HL-60/S4 treated with phorbol 12-myristate 13-acetate at 8.2 ng/mL for 4 days and 3 days (cell line): ENCODE measurements around the gene LSM2.
"Not testable (repeated sequence)": the region's sequence is repeated elsewhere in the genome, so short reads cannot be mapped to it uniquely, and the experiment has no call there.

Source experiments
- in situ Hi-C: fragments of 300-500 bp; cut with MboI; formaldehyde crosslinking; loops from 2 replicates; pipeline ENCODE4 v1.15.0; 2022; ENCODE audit warnings: low sequenced_read_pairs

The LSM2 gene

GRCh38 chr6:31806470-31807272 is at the start of gene LSM2:
TSS of gene LSM2 (minus strand) at chr6:31806966. CDS start at chr6:31806757, 209 bp downstream.
- in situ Hi-C loops = no loop called here

- in situ Hi-C loops = not testable (repeated sequence)
These were observed 45.4 kb upstream of the LSM2 start for GRCh38 chr6:31851980-31852718.

GRCh38 chr6:31851485-31851832 is 44.7 kb upstream of the LSM2 start:
- in situ Hi-C loops = no loop called here

DNA sequence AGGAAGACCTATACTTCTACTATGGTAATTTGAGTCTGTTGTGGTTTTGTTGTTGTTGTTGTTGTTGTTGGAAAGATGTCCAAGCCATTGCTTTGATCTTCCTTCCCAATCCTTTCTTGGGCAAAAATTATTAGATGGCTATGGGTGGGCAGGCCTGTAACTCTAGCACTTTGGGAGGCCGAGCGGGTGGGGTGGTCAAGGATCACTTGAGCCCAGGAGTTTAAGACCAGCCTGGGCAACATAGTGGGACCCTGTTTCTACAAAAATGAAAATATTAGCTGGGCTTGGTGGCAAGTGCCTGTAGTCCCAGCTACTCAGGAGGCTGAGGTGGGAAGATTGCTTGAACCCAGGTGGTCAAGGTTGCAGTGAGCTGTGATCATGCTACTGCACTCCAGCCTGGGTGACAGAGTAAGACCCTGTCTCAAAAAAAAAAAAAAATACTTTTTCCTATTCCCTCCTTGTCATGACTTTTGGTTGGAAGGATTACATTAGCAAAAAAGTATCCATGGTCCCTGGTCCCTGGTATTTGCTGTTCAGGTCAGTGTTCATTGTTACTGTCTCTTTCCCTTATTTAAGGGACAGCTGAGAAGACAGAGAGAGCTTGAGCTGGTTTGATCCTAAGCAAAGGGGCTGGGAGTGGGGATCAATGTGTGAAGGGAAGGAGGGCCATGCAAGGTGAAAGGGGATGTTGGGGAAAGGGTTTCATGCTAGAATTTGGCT is 44.2 kb upstream of the LSM2 start:
- in situ Hi-C loops = no loop called here

DNA sequence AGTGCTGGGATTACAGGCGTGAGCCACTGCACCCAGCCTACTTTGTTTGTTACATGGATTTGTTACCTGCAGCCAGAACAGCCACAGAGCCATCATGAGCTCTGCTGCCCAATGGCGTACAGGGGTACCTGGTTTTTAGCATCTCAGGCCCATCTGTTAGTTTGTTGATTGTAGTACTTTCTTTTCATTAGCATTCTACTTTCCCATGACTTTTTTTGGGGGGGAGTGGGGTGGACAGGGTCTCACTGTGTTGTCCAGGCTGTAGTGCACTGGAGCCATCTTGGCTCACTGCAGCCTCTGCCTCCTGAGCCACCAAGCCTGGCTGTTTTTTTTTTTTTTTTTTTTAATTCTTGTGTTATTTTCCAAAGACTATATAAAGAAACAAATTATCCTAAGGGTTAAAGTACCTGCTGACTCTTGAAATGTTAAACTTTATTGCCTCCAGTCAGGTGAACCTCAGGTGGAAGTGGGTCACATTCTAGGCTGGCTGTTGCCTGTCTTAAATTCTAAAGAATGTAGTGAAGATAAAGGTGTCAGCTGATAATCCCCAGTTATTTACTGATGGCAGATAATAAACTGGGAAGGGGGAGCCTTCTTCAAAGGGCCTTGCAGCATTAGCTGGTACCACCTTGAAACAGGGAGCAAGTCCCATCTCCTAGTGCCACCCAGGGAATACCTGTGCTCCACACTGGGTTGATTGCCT is 40.7 kb upstream of the LSM2 start:
- in situ Hi-C loops = no loop called here

DNA sequence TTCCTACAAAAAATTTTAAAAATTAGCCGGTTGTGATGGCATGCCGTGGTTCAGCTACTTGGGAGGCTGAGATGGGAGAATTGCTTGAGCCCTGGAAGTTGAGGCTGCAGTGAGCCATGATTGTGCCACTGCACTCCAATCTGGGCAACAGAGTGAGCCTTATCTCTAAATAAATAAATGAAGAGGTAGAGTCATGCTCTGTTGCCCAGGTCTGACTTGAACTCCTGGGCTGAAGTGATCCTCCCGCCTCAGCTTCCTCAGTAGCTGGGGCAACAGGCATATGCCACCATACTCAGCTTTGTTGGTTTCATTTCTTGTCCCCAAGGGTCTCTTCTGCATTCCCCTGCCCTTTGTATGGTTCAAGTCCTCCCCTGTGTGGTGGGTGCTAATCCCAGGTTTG is 37.7 kb upstream of the LSM2 start:
- in situ Hi-C loops = no loop called here

- in situ Hi-C loops = no loop called here
These were observed 35.3 kb upstream of the LSM2 start for GRCh38 chr6:31842053-31842452.

GRCh38 chr6:31839779-31840126 is 33.0 kb upstream of the LSM2 start:
- in situ Hi-C loops = not testable (repeated sequence)

DNA sequence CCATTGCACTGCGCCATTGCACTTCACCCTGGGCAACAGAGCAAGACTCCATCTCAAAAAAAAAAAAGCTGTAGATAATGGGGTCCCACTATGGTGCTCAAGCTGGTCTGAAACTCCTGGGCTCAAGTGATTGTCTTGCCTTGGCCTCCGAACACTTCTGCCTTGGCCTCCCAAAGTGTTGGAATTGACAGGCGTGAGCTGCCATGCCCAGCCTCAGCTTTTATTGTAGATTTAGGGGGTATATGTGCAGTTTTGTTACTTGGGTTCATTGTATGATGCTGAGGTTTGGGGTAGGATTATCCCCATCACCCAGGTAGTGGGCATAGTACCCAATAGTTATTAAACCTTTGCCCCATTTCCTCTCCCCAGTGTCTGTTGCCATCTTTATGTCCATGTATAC is 32.2 kb upstream of the LSM2 start:
- in situ Hi-C loops = no loop called here

GRCh38 chr6:31838114-31838553 is 31.4 kb upstream of the LSM2 start:
- in situ Hi-C loops = not testable (repeated sequence)

GRCh38 chr6:31837369-31838113 is 30.8 kb upstream of the LSM2 start:
- in situ Hi-C loops = no loop called here

- in situ Hi-C loops = no loop called here
These were observed 30.0 kb upstream of the LSM2 start for GRCh38 chr6:31836474-31837368.

GRCh38 chr6:31836047-31836473 is 29.3 kb upstream of the LSM2 start:
- in situ Hi-C loops = no loop called here

DNA sequence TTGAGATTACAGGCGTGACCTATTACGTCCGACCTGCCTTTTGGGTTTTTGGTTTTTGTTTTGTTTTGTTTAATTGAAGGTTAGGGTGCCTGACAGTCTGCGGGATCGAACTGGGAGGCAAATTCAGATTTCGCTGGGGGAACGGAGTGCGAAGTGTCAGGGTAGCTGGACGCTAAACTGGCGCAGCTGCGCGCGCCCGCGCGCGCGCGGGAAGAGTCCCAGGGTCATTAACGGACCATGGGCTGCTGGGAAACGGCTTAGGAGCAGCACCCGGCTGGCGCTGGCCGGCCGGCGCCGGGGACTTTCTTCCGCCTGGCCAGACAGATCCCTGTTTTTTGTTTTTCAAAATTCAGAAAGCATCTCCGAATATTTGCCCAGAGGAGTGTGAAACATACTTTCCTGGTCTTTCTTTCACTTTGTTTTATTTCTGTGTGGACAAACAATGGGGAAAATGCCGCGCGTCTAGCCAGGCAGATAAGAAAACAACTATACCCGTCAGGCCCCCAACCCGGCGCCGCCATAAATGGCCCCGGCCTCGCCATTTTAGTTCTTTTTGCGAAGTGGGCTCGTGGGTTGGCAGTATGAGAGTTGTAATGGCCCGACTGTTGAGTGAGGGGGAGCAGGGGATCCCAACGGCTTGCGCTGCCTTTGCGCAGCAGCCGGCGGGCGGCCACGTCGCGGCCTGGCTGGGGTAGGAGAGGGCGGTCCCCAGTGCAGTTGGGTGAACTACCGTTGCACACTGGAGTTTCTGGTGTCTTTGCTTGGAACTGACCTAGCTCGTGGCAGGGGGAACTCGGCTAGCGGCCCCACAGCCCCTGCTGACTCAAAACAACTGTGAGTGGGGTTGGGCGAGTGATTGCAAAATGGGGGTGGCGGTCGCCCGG is 27.8 kb upstream of the LSM2 start:
- in situ Hi-C loops = no loop called here

- in situ Hi-C loops = no loop called here
These were observed 24.8 kb upstream of the LSM2 start for GRCh38 chr6:31831350-31832215.

DNA sequence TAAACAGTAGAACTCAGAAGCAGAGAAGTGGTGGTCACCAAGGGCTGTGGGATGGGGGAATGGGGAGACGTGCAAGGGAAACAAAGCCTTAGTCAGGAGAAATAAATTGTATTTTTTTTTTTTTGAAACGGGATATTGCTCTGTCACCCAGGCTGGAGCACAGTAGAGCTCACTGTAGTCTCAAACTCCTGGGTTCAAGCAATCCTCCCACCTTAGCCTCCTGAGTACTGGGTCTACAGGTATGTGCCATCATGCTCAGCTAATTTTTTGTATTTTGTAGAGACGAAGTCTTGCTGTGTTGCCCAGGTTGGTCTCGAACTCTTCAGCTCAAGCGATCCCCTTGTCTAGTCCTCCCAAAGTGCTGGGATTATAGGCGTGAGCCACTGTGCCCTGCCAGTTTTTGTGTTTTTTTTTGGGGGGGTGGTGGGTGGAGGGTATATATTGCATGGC is 24.1 kb upstream of the LSM2 start:
- in situ Hi-C loops = no loop called here

DNA sequence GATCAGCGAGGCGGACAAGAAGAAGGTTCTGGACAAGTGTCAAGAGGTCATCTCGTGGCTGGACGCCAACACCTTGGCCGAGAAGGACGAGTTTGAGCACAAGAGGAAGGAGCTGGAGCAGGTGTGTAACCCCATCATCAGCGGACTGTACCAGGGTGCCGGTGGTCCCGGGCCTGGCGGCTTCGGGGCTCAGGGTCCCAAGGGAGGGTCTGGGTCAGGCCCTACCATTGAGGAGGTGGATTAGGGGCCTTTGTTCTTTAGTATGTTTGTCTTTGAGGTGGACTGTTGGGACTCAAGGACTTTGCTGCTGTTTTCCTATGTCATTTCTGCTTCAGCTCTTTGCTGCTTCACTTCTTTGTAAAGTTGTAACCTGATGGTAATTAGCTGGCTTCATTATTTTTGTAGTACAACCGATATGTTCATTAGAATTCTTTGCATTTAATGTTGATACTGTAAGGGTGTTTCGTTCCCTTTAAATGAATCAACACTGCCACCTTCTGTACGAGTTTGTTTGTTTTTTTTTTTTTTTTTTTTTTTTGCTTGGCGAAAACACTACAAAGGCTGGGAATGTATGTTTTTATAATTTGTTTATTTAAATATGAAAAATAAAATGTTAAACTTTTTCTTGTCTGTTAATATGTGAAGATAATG is 23.0 kb upstream of the LSM2 start:
- in situ Hi-C loops = no loop called here
